ENCODE results near the gene SLC12A4. TPM values are rescaled to one million over a fixed set of nuclear protein-coding genes. Genes with fewer than 3 reads are reported as not detected.

The SLC12A4 gene
- total RNA-seq, 2 experiments from 2014 or later: 27.1 to 29.5 TPM

DNA sequence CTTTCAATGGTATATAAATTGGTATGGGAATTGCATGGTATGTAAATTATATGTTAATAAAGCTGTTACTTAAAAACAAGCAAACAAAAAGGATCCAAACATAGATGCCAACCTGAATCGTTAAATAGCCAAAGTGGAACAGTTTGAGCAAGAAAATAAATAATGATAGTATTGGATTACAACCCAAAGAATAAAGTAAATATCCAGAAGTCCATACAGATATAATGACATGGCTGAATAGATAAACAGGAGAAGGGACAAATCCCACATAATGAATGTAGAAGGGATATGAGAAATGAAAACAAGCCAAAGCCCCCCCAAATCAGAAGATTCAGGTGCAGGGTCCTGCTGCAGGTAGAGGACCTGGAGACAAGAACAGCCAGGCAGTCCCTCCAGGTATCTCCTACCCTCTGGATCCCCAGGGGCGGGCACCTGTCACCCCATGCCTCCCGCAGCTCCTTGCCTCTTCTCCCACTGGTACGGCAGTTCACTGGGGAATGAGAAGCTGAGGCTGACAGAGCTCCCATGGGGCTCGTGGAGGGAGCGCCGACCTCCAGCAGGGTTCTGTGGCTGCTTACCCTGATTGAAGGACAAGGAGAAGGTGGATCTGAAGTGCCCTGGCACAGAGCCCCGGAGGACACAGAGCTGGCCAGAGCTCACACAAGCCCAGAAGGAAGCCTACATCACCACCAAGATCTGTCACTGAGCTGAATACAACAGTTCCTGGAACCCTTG, 14.6 kb downstream of the SLC12A4 start:
- H3K36me3 Mint-ChIP-seq (ENCODE audit: low read depth): peaks cover 5% of the 10 kb centered on the region
- no peaks in the 10 kb centered on the region for H3K9me3 Mint-ChIP-seq
- ChIA-PET CTCF (interaction anchor here (0.5 to 1.7 kb wide), 6 partner anchors 9 to 141 kb away, joined by 3 to 6 read pairs (median 4); no protein-coding TSS in a partner anchor), POLR2A (no interaction called here)
- DNase-seq: no peak
- no peaks in the 10 kb centered on the region for H3K27me3 Mint-ChIP-seq
- H3K27ac Mint-ChIP-seq: no peak overlapping the region
- H3K4me1 Mint-ChIP-seq: peaks cover 4% of the 10 kb centered on the region
- no peak overlapping the region for H3K4me3 Mint-ChIP-seq

GRCh38 chr16:67951485-67951884, 17.0 kb downstream of the SLC12A4 start:
- Mint-ChIP-seq H3K27ac (no peak overlapping the region), H3K4me1 (peaks cover 4% of the 10 kb centered on the region), H3K27me3 (no peaks in the 10 kb centered on the region), H3K4me3 (no peak overlapping the region), H3K36me3 (ENCODE audit: low read depth) (peaks cover 8% of the 10 kb centered on the region), H3K9me3 (no peaks in the 10 kb centered on the region)
- CTCF ChIA-PET: interaction anchor here (0.5 to 1.5 kb wide), 2 partner anchors 10 to 458 kb away, joined by 5 to 6 read pairs; no protein-coding TSS in a partner anchor
- POLR2A ChIA-PET: no interaction called here
- DNase-seq: no peak

- peaks cover 10% of the 10 kb centered on the region for H3K36me3 Mint-ChIP-seq (ENCODE audit: low read depth)
- ChIA-PET POLR2A (no interaction called here), CTCF (interaction anchor here (1.4 to 1.5 kb wide), 2 partner anchors 9 to 11 kb away, joined by 6 to 7 read pairs; no protein-coding TSS in a partner anchor)
Measured at GRCh38 chr16:67950335-67950843, 18.0 kb downstream of the SLC12A4 start.

DNA sequence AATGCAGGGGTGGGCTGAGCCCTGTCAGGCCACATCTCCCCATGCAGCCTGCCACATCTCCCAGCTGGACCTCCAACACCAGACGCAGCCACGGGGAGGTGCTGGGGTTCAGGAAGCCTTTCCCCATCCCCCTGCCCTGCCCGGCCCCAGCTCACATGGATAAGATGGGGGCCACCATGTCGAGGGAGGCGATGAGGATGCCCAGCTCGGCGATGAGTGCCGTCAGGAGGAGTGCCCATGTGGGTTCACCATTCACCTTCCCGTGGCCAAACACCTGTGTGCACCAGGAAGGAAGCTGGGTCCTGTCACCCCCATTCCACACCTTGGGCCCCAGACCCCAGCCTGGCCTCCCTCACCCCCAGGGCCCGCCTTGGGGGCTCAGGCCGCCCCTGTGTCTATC, 18.8 kb downstream of the SLC12A4 start:
- Mint-ChIP-seq H3K36me3 (ENCODE audit: low read depth) (peaks cover 10% of the 10 kb centered on the region), H3K9me3 (no peaks in the 10 kb centered on the region), H3K4me3 (no peak overlapping the region), H3K27ac (no peak overlapping the region), H3K4me1 (peaks cover 4% of the 10 kb centered on the region), H3K27me3 (no peaks in the 10 kb centered on the region)
- ChIA-PET POLR2A (no interaction called here), CTCF (interaction anchor here (0.6 to 1.4 kb wide), 2 partner anchors 11 to 325 kb away, joined by 4 to 7 read pairs; no protein-coding TSS in a partner anchor)
- no peak for DNase-seq

More at GRCh38 chr16:67950335-67950843, 18.0 kb downstream of the SLC12A4 start:
- DNase-seq: no peak
- H3K4me1 Mint-ChIP-seq: peaks cover 4% of the 10 kb centered on the region
- H3K4me3 Mint-ChIP-seq: no peak overlapping the region
- no peak overlapping the region for H3K27ac Mint-ChIP-seq
- H3K9me3 Mint-ChIP-seq: no peaks in the 10 kb centered on the region
- H3K27me3 Mint-ChIP-seq: no peaks in the 10 kb centered on the region

DNA sequence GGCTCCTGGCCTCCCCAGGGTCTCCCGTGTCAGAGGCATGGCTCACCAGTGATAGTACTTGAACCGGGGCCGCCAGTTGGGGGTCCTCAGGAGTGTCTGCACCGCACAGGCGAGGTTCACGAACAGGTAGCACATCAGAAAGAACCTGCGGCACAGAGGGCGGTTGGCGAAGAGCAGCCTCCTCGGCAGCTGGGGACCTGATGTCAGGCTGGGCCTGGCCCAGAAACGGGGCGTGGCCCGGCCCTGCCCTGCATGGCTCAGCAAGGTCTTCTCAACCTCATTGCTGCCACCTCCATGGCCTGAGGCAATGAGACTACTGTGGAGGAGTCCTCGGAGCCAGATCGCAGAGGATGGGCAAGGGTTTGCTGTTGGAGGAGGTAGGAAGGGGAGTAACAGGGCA, 20.4 kb downstream of the SLC12A4 start:
- ChIA-PET CTCF (no interaction called here), POLR2A (no interaction called here)
- no peaks in the 10 kb centered on the region for H3K27me3 Mint-ChIP-seq
- H3K9me3 Mint-ChIP-seq: no peaks in the 10 kb centered on the region
- peaks cover 5% of the 10 kb centered on the region for H3K36me3 Mint-ChIP-seq (ENCODE audit: low read depth)
- peaks cover 4% of the 10 kb centered on the region for H3K4me1 Mint-ChIP-seq
- no peak overlapping the region for H3K27ac Mint-ChIP-seq
- H3K4me3 Mint-ChIP-seq: no peak overlapping the region
- DNase-seq: no peak

GRCh38 chr16:67946966-67947558, 21.4 kb downstream of the SLC12A4 start:
- no peaks in the 10 kb centered on the region for H3K9me3 Mint-ChIP-seq
- POLR2A ChIA-PET: no interaction called here
- H3K27ac Mint-ChIP-seq: no peak overlapping the region
- no peak overlapping the region for H3K4me3 Mint-ChIP-seq
- DNase-seq: no peak
- peaks cover 6% of the 10 kb centered on the region for H3K36me3 Mint-ChIP-seq (ENCODE audit: low read depth)
- H3K4me1 Mint-ChIP-seq: peaks cover 5% of the 10 kb centered on the region
- CTCF ChIA-PET: interaction anchor here (0.6 to 1.0 kb wide), 3 partner anchors 64 to 131 kb away, joined by 3 read pairs; no protein-coding TSS in a partner anchor
- H3K27me3 Mint-ChIP-seq: no peaks in the 10 kb centered on the region

GRCh38 chr16:67946128-67946569, 22.3 kb downstream of the SLC12A4 start:
- peaks cover 10% of the 10 kb centered on the region for H3K36me3 Mint-ChIP-seq (ENCODE audit: low read depth)
- no peak for DNase-seq
- peaks cover 10% of the 10 kb centered on the region for H3K4me1 Mint-ChIP-seq
- no peaks in the 10 kb centered on the region for H3K9me3 Mint-ChIP-seq
- ChIA-PET POLR2A (no interaction called here), CTCF (interaction anchor here (0.8 to 1.0 kb wide), 3 partner anchors 95 to 271 kb away, joined by 3 read pairs; no protein-coding TSS in a partner anchor)
- no peak overlapping the region for H3K27ac Mint-ChIP-seq
- no peaks in the 10 kb centered on the region for H3K27me3 Mint-ChIP-seq
- no peak overlapping the region for H3K4me3 Mint-ChIP-seq

DNA sequence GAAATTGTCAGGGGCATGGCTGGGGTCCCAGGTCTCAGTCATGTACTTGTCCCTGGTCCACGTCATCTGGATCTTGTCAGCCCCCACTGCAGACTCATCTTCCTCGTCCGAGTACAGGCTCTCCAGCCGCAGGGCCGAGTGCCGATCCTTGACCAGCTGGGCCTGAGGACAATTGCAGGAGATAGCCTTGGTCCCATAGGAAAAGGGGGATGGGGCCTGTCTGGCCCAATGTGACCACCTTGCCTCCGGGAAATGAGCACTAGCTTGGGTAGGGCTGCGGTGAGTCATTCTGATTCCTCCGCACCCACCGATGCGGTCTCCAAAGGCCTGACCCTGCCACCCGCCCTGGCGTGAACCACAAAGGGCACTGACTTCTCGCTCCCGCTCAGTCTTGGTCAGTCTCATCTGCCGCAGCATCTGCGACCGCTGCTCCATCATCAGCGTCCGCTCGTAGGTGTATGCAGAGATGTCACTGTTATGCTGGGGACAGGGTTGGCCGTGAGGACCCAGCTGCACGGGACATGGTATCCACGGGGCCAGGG, 23.0 kb downstream of the SLC12A4 start:
- Mint-ChIP-seq H3K9me3 (no peaks in the 10 kb centered on the region), H3K4me3 (no peak overlapping the region), H3K27me3 (no peaks in the 10 kb centered on the region), H3K36me3 (ENCODE audit: low read depth) (peaks cover 10% of the 10 kb centered on the region), H3K27ac (no peak overlapping the region), H3K4me1 (peaks cover 15% of the 10 kb centered on the region)
- ChIA-PET POLR2A (no interaction called here), CTCF (interaction anchor here (0.8 kb wide), 1 partner anchor 272 kb away, joined by 3 read pairs; no protein-coding TSS in a partner anchor)
- DNase-seq: no peak

GRCh38 chr16:67944690-67945391, 23.6 kb downstream of the SLC12A4 start:
- CTCF ChIA-PET: interaction anchor here (0.8 to 1.3 kb wide), 4 partner anchors 8 to 272 kb away, joined by 3 to 7 read pairs (median 3); no protein-coding TSS in a partner anchor
- Mint-ChIP-seq H3K9me3 (no peaks in the 10 kb centered on the region), H3K27me3 (no peaks in the 10 kb centered on the region), H3K4me1 (peaks cover 21% of the 10 kb centered on the region), H3K36me3 (ENCODE audit: low read depth) (peaks cover 16% of the 10 kb centered on the region), H3K4me3 (no peak overlapping the region), H3K27ac (no peak overlapping the region)
- POLR2A ChIA-PET: no interaction called here
- no peak for DNase-seq

DNA sequence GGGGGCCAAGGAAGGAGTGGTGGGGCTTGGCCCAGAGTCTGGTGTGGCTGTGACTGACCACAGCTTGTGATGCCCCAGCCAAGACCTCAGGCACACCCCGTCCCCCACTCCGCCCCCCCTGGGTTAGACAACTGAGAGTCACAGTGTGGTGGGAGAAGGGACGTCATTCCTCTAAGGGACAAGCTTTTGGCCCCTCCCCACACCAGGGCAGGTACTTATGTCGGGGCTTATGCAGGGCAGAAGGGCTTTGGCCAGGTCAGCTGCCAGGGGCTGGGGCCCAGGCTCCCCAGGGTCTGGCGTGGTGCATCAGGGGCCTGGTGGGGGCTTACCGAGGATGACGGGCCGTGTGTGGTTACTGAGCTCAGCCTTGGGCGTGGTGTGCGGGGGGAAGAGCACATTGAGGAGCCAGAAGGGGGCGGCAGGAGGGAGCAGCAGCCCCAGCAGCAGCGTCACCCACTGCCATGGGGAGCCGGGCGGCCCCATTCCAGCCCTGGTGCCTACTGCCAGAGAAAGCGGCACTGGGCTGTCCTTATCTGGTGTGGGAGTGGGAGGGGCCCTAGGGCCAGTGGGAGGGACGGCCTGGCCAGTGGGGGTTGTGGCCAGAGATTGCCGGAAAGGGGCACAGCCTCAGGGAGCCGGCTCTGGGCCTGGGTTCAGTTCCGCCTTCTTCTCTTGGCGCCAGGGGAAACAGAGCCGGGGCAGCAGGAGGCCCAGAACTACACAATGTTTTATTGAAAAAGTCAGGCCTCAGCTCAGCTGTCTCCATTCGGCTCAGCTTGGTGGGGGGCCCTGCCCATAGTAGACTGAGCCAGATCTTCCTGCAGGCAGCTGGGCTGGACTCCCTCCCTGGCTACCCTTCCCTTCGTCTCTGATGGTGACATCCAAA, 24.6 kb downstream of the SLC12A4 start, which contains the start of gene LCAT:
Gene LCAT, minus strand, starts transcription at position 502 of the 886 bp plus-strand sequence. Its CDS starts 19 bp downstream, at position 483.
- peaks cover 30% of the 10 kb centered on the region for H3K4me1 Mint-ChIP-seq
- H3K27ac Mint-ChIP-seq: no peak within 1 kb of the TSS
- POLR2A ChIA-PET: no interaction called here
- CTCF ChIA-PET: interaction anchor here (1.0 to 1.3 kb wide), 4 partner anchors 9 to 92 kb away, joined by 3 to 7 read pairs (median 3); no protein-coding TSS in a partner anchor
- H3K4me3 Mint-ChIP-seq: no peak within 1 kb of the TSS
- no peaks in the 10 kb centered on the region for H3K9me3 Mint-ChIP-seq
- H3K36me3 Mint-ChIP-seq (ENCODE audit: low read depth): peaks cover 18% of the 10 kb centered on the region
- H3K27me3 Mint-ChIP-seq: no peaks in the 10 kb centered on the region
- no peak for DNase-seq

DNA sequence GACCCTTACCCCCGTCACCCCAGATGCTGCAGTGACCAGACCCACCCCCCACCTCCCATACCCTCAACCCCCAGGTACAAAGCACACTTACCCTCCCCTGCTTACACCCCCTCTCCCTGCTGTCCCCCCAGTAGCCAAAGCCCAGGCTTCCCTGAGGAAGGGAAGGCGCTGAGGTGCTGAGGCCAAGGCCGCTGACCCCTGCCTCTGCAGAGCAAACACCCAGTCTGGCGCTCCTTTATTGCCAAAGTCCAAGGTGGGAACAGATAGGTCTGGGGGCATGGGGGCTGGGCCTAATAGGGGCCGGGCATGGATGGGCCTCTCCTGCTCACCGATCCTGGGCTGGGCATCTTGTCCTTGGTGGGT, 25.2 kb downstream of the SLC12A4 start:
- Mint-ChIP-seq H3K9me3 (no peaks in the 10 kb centered on the region), H3K27ac (no peak overlapping the region), H3K4me3 (no peak overlapping the region), H3K36me3 (ENCODE audit: low read depth) (peaks cover 19% of the 10 kb centered on the region), H3K4me1 (peaks cover 31% of the 10 kb centered on the region), H3K27me3 (no peaks in the 10 kb centered on the region)
- ChIA-PET POLR2A (no interaction called here), CTCF (interaction anchor here (1.1 to 2.0 kb wide), 5 partner anchors 8 to 60 kb away, joined by 3 to 8 read pairs (median 3); partner anchors contain the start of gene DPEP2)
- no peak for DNase-seq
